Prostate gland (tissue), 2 donors: Measurements from ENCODE around the gene ZNF593OS. TPM values are rescaled to one million over a fixed set of nuclear protein-coding genes. Genes with fewer than 3 reads are reported as not detected.

ENCODE experiments used
- DNase-seq: peaks from one replicate; pipeline ENCODE4 v3.0.0-alpha.2; 2019; ENCODE audit warnings: low spot score
- H3K27ac ChIP-seq, 2 donors: fragments of 200-600 bp; sonication (generic); 2 replicates each; pipeline ENCODE4 v1.5.1; 2017 to 2019
- H3K27me3 ChIP-seq: fragments of 200-600 bp; sonication (generic); replicated peaks from 2 replicates; pipeline ENCODE4 v1.5.1; 2019; ENCODE audit not compliant: insufficient read depth
- H3K36me3 ChIP-seq, 2 donors: fragments of 200-600 bp; sonication (generic); 1 replicate in 1 of 2; 2 replicates in 1 of 2; pipeline versions ENCODE4 v1.5.1 to v1.8.1; 2017 to 2019
- H3K4me1 ChIP-seq: fragments of 200-600 bp; sonication (generic); replicated peaks from 2 replicates; pipeline ENCODE4 v1.5.1; 2019
- H3K4me3 ChIP-seq, 2 donors: fragments of 200-600 bp; sonication (generic); 2 replicates each; pipeline ENCODE4 v1.5.1; 2017 to 2019
- H3K9me3 ChIP-seq: fragments of 200-600 bp; sonication (generic); 2 replicates; pipeline ENCODE4 v1.5.1; 2017
- POLR2A ChIP-seq: fragments of 450-650 bp; IDR thresholded peaks from one replicate; pipeline ENCODE4 v1.6.1; 2016; ENCODE audit warnings: antibody characterized with exemption, mild to moderate bottlenecking
- POLR2AphosphoS5 ChIP-seq: sonication (generic); formaldehyde crosslinking; IDR thresholded peaks from one replicate; pipeline ENCODE4 v1.6.1; 2017; ENCODE audit warnings: antibody characterized with exemption
- WGBS: methylation state at CpG from one replicate; pipeline ENCODE4 v1.1.5; 2018; 5-methylcytosine and 5-hydroxymethylcytosine counted together
- intact Hi-C: fragments of 100-400 bp; cut with DNase I; formaldehyde crosslinking; loops from one replicate; pipeline ENCODE4 v1.14.2; 2022
- total RNA-seq, 2 donors: library from RNA; depleted of rRNA; stranded (reverse); fragments of >200 nt; gene quantifications; one replicate each; pipeline ENCODE4 v1.1.0, GENCODE V29; 2016
- TF ChIP-seq, protein P1 (sequence below), 4 experiments: fragments of 200-600 bp in 2 of 4; fragments of 450-650 bp in 2 of 4; sonication (generic) in 2 of 4; IDR thresholded peaks; 1 replicate in 3 of 4; 2 replicates in 1 of 4; pipeline ENCODE4 v1.5.1; 2016 to 2019; ENCODE audit warnings: antibody characterized with exemption in 4 of 4, mild to moderate bottlenecking in 2 of 4, moderate library complexity in 2 of 4

The ZNF593OS gene
- total RNA-seq, 2 donors from 2014 or later: not detected

DNA sequence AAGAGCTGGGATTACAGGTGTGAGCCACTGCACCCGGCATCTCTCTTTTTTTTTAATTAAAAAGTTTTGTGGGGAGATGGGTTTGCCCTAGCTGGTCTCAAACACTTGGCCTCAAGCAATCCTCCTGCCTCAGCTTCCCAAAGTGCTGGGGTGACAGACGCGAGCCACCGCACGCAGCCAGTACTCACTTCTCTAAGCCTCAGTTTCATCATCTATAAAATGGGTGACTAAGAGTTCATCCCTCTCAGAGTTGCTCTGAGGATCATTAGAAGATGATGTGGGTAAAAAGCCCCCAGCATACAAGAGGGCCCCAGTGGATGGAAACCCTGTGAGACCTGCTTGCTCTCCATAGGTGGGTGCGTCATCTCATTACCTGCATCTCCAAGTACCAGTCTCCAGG is 16.2 kb upstream of the ZNF593OS start:
- Histone ChIP-seq H3K36me3 (no peaks in the 10 kb centered on the region), H3K9me3 (no peaks in the 10 kb centered on the region), H3K27me3 (no peaks in the 10 kb centered on the region), H3K4me3 (no peak overlapping the region), H3K4me1 (no peaks in the 10 kb centered on the region), H3K27ac (no peak overlapping the region)
- intact Hi-C loops: no loop called here
- 95% methylated on average over 6 of the region's 6 CpGs for WGBS
- TF ChIP-seq POLR2AphosphoS5: no peak
- no peak for TF ChIP-seq POLR2A
- TF ChIP-seq, protein P1, sequence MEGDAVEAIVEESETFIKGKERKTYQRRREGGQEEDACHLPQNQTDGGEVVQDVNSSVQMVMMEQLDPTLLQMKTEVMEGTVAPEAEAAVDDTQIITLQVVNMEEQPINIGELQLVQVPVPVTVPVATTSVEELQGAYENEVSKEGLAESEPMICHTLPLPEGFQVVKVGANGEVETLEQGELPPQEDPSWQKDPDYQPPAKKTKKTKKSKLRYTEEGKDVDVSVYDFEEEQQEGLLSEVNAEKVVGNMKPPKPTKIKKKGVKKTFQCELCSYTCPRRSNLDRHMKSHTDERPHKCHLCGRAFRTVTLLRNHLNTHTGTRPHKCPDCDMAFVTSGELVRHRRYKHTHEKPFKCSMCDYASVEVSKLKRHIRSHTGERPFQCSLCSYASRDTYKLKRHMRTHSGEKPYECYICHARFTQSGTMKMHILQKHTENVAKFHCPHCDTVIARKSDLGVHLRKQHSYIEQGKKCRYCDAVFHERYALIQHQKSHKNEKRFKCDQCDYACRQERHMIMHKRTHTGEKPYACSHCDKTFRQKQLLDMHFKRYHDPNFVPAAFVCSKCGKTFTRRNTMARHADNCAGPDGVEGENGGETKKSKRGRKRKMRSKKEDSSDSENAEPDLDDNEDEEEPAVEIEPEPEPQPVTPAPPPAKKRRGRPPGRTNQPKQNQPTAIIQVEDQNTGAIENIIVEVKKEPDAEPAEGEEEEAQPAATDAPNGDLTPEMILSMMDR (IDR thresholded peaks at IDR 0.05): no peak
- DNase-seq: no peak

DNA sequence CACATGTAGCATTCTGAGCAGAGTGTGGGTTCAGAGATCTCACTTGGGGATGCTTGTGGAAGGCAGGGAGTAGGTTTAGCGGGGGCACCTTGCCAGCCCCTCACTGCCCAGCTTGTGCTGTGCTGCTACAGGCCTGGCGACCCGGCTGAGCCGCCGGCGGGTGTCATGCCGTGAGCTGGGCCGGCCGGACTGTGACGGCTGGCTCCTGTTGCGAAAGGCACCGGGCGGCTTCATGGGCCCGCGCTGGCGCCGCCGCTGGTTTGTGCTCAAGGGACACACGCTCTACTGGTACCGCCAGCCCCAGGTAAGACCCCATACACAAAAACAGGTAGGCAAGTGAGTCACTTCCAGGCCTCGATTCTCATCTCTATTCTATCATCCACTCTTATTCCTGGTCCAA is 13.3 kb upstream of the ZNF593OS start:
- Histone ChIP-seq H3K27ac (no peak overlapping the region), H3K27me3 (no peaks in the 10 kb centered on the region), H3K4me1 (no peaks in the 10 kb centered on the region), H3K36me3 (no peaks in the 10 kb centered on the region), H3K4me3 (no peak overlapping the region), H3K9me3 (no peaks in the 10 kb centered on the region)
- 95% methylated on average over 21 of the region's 21 CpGs for WGBS
- no peak for DNase-seq
- TF ChIP-seq, protein P1 (IDR thresholded peaks at IDR 0.05): no peak
- TF ChIP-seq POLR2A (no peak), POLR2AphosphoS5 (no peak)
- intact Hi-C loops: no loop called here

DNA sequence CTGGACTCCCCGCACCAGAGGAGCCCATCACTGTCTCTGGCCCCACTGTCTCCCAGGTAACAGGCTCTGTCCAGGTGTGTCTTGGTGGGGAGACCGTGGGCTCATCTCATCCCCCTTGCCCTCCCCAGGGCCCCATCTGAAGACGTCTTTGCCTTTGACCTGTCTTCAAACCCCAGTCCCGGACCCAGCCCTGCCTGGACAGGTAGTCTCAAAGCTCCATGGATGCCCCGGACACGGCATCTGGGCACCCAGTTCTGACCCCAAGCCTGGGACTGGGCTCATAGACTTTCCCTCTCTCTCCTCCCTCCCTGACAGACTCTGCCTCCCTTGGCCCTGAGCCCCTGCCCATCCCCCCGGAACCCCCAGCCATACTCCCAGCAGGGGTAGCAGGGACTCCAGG is 12.5 kb upstream of the ZNF593OS start:
- no peak overlapping the region for H3K27ac ChIP-seq
- H3K4me1 ChIP-seq: no peaks in the 10 kb centered on the region
- H3K9me3 ChIP-seq: no peaks in the 10 kb centered on the region
- intact Hi-C loops: no loop called here
- DNase-seq: no peak
- TF ChIP-seq POLR2AphosphoS5 (no peak), POLR2A (no peak)
- TF ChIP-seq, protein P1 (IDR thresholded peaks at IDR 0.05): no peak
- no peaks in the 10 kb centered on the region for H3K36me3 ChIP-seq
- H3K4me3 ChIP-seq: no peak overlapping the region
- no peaks in the 10 kb centered on the region for H3K27me3 ChIP-seq
- WGBS: 93% methylated on average over 7 of the region's 7 CpGs

DNA sequence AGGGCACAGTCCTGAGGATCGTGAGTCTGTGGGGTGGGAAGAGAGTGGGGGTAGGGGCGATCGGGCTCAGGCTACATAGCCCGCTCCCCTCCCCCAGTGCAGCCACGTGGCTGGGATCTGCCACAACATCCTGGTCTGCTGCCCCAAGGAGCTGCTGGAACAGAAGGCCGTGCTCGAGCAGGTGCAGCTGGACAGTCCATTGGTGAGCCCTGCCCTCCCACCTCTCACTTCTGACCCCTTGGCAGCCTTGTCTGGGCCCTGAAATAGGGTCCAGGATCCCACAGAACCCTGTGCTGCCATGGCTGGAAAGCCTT is 10.7 kb upstream of the ZNF593OS start:
- Histone ChIP-seq H3K4me3 (no peak overlapping the region), H3K36me3 (no peaks in the 10 kb centered on the region), H3K9me3 (no peaks in the 10 kb centered on the region), H3K27me3 (no peaks in the 10 kb centered on the region), H3K4me1 (no peaks in the 10 kb centered on the region), H3K27ac (no peak overlapping the region)
- 83% methylated on average over 1 of the region's 7 CpGs for WGBS
- intact Hi-C loops: no loop called here
- TF ChIP-seq POLR2AphosphoS5 (no peak), POLR2A (no peak)
- TF ChIP-seq, protein P1 (IDR thresholded peaks at IDR 0.05): no peak
- no peak for DNase-seq

DNA sequence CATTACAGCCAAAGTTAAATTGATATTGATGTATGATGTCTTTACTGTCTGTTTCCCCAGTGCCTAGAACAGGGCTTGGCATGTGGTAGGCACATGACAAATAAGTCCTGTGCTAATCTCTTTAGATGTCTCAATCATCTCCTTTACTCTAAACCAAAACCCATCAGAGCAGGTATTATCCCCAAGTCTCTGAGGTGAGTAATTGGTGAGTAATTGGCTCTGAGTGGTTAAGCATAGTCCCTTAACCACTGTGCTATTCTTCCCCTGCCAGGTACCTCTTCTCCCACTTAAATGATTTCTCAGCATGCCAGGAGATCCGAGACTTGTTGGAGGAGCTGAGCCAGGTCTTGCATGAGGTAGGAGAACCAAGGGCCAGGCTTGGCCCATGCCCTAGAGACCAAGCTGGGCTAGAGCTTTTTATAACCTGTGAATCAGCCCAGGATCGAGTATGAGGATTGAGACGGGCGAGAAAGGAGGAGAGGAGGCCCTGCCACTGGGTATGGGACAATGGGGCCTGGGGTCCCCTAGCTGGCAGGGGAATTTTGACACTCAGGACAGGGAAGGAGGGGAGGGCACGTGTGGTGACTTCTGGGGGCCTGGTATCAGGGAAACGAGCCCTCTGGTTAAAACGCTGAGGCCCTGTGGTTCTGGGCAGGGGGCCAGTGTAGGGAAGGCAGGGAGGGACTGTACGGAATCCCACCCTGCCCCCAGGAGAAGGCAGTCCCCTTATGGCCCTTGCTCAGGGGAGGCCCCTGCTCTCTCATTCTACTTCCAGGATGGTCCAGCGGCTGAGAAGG is 10.2 kb upstream of the ZNF593OS start:
- Histone ChIP-seq H3K27ac (no peak overlapping the region), H3K4me3 (no peak overlapping the region), H3K36me3 (no peaks in the 10 kb centered on the region), H3K9me3 (no peaks in the 10 kb centered on the region), H3K27me3 (no peaks in the 10 kb centered on the region), H3K4me1 (no peaks in the 10 kb centered on the region)
- TF ChIP-seq, protein P1 (IDR thresholded peaks at IDR 0.05): no peak
- TF ChIP-seq POLR2AphosphoS5: no peak
- no peak for TF ChIP-seq POLR2A
- intact Hi-C loops: no loop called here
- DNase-seq: no peak
- WGBS: 66% methylated on average over 9 of the region's 9 CpGs
